ENCODE results near the gene TMEM270. TPM values are rescaled to one million over a fixed set of nuclear protein-coding genes. Genes with fewer than 3 reads are reported as not detected.

The TMEM270 gene
- total and polyA plus RNA-seq, 5 donors from 2014 or later: 0.34 TPM; not detected in 4

DNA sequence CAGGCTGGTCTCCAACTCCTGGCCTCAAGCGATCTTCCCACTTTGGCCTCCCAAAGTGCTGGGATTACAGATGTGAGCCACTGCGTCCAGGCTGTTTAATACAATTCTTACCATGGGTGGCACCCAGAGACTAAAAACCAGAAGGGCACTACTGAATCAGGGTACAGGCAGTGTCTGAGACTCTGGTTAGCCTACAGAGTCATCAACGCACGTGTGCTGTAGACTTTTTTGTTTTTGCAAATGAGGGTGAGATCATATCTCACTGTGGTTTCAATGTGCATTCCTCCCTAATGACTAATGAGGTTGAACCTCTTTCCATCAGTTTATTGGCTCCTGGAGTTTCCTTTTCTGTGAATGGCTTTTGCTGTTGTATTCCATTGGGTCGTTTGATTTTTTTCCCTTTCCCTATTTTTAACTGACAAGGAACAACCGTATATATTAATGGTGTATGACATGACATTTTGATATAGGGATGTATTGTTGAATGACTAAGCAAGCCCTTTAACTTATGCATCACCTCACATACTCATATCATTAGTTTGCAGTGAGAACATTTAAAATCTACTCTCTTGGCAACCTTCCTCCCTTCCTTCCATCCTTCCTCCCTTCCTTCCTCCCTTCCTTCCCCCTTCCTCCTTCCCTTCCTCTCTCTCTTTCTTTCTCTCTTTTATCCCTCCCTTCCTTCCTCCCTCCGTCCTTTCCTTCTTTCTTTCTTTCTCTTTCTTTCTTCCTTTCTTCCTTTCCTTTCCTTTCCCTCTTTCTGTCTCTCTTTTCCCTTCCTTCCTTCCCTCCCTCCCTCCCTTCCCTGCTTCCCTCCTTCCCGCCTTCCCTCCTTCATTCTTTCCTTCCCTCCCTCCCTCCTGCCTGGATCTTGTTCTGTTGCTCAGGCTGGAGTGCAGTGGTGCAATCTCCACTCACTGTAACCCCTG is 9.3 kb upstream of the TMEM270 start:
- H3K27me3 Mint-ChIP-seq: no peaks in the 10 kb centered on the region
- peak overlapping the region in 3 of 4 donors; percentile 47 to 60 (median 58) for H3K4me3 Mint-ChIP-seq
- Histone ChIP-seq H3K36me3 (ENCODE audit: control insufficient read depth, insufficient read depth, low read length) (no peaks in the 10 kb centered on the region), H3K4me3 (ENCODE audit: low read depth, low read length) (peak overlapping the region; percentile 42), H3K9me3 (ENCODE audit: control insufficient read depth in 2 of 2, low read length in 2 of 2) (no peaks in the 10 kb centered on the region), H3K4me1 (ENCODE audit: control insufficient read depth, insufficient read depth, low read length, poor library complexity, severe bottlenecking) (peaks cover 44% of the 10 kb centered on the region), H3K27ac (ENCODE audit: insufficient read depth, low read length, poor library complexity, severe bottlenecking) (peak overlapping the region; percentile 73), H3K27me3 (ENCODE audit: control insufficient read depth, insufficient read depth, low read length) (no peaks in the 10 kb centered on the region)
- no peaks in the 10 kb centered on the region for H3K36me3 Mint-ChIP-seq
- ATAC-seq (ENCODE audit: low read depth in 2 of 2) (peak; percentile 91 to 93), DNase-seq (peak; percentile 21 to 87 (median 64))
- peaks cover 5 to 40% (median 21%) of the 10 kb centered on the region in 4 donors for H3K4me1 Mint-ChIP-seq
- H3K9me3 Mint-ChIP-seq: no peaks in the 10 kb centered on the region
- peak overlapping the region; percentile 88 to 96 (median 92) for H3K27ac Mint-ChIP-seq

GRCh38 chr7:73852500-73852899 is 8.5 kb upstream of the TMEM270 start:
- H3K27ac Mint-ChIP-seq: no peak overlapping the region
- ATAC-seq (ENCODE audit: low read depth in 2 of 2): no peak

GRCh38 chr7:73856941-73857340 is 4.0 kb upstream of the TMEM270 start:
- Mint-ChIP-seq H3K4me3 (peak overlapping the region in 2 of 4 donors; percentile 51 to 60), H3K9me3 (peaks cover 0 to 2% (median 0%) of the 10 kb centered on the region in 7 donors), H3K4me1 (peaks cover 0 to 8% (median 3%) of the 10 kb centered on the region in 4 donors), H3K27me3 (no peaks in the 10 kb centered on the region), H3K36me3 (no peaks in the 10 kb centered on the region), H3K27ac (no peak overlapping the region)
- Histone ChIP-seq H3K9me3 (ENCODE audit: control insufficient read depth in 2 of 2, low read length in 2 of 2) (no peaks in the 10 kb centered on the region), H3K27ac (ENCODE audit: insufficient read depth, low read length, poor library complexity, severe bottlenecking) (no peak overlapping the region), H3K27me3 (ENCODE audit: control insufficient read depth, insufficient read depth, low read length) (no peaks in the 10 kb centered on the region), H3K4me1 (ENCODE audit: control insufficient read depth, insufficient read depth, low read length, poor library complexity, severe bottlenecking) (peaks cover 13% of the 10 kb centered on the region), H3K36me3 (ENCODE audit: control insufficient read depth, insufficient read depth, low read length) (no peaks in the 10 kb centered on the region), H3K4me3 (ENCODE audit: low read depth, low read length) (no peak overlapping the region)
- DNase-seq (no peak), ATAC-seq (ENCODE audit: low read depth in 2 of 2) (no peak)

More at GRCh38 chr7:73852500-73852899, 8.5 kb upstream of the TMEM270 start:
- H3K4me1 Mint-ChIP-seq: peaks cover 5 to 39% (median 21%) of the 10 kb centered on the region in 4 donors
- DNase-seq: no peak
- H3K27me3 Mint-ChIP-seq: no peaks in the 10 kb centered on the region
- peak overlapping the region in 1 of 4 donors; percentile 12 for H3K4me3 Mint-ChIP-seq
- H3K4me3 ChIP-seq (ENCODE audit: low read depth, low read length): no peak overlapping the region
- no peaks in the 10 kb centered on the region for H3K9me3 Mint-ChIP-seq
- H3K36me3 ChIP-seq (ENCODE audit: control insufficient read depth, insufficient read depth, low read length): no peaks in the 10 kb centered on the region
- H3K27ac ChIP-seq (ENCODE audit: insufficient read depth, low read length, poor library complexity, severe bottlenecking): no peak overlapping the region
- H3K4me1 ChIP-seq (ENCODE audit: control insufficient read depth, insufficient read depth, low read length, poor library complexity, severe bottlenecking): peaks cover 44% of the 10 kb centered on the region
- no peaks in the 10 kb centered on the region for H3K27me3 ChIP-seq (ENCODE audit: control insufficient read depth, insufficient read depth, low read length)
- no peaks in the 10 kb centered on the region for H3K9me3 ChIP-seq (ENCODE audit: control insufficient read depth in 2 of 2, low read length in 2 of 2)
- no peaks in the 10 kb centered on the region for H3K36me3 Mint-ChIP-seq

GRCh38 chr7:73858807-73859206 is 2.2 kb upstream of the TMEM270 start:
- no peak overlapping the region for H3K27ac Mint-ChIP-seq
- Histone ChIP-seq H3K36me3 (ENCODE audit: control insufficient read depth, insufficient read depth, low read length) (no peaks in the 10 kb centered on the region), H3K27me3 (ENCODE audit: control insufficient read depth, insufficient read depth, low read length) (no peaks in the 10 kb centered on the region), H3K4me1 (ENCODE audit: control insufficient read depth, insufficient read depth, low read length, poor library complexity, severe bottlenecking) (peaks cover 7% of the 10 kb centered on the region), H3K4me3 (ENCODE audit: low read depth, low read length) (no peak overlapping the region), H3K9me3 (ENCODE audit: control insufficient read depth in 2 of 2, low read length in 2 of 2) (no peaks in the 10 kb centered on the region), H3K27ac (ENCODE audit: insufficient read depth, low read length, poor library complexity, severe bottlenecking) (no peak overlapping the region)
- peaks cover 4% of the 10 kb centered on the region for H3K27me3 Mint-ChIP-seq
- no peak overlapping the region for H3K4me3 Mint-ChIP-seq
- H3K36me3 Mint-ChIP-seq: no peaks in the 10 kb centered on the region
- H3K9me3 Mint-ChIP-seq: peaks cover 0 to 2% (median 0%) of the 10 kb centered on the region in 7 donors
- DNase-seq: no peak
- no peak for ATAC-seq (ENCODE audit: low read depth in 2 of 2)
- no peaks in the 10 kb centered on the region for H3K4me1 Mint-ChIP-seq

DNA sequence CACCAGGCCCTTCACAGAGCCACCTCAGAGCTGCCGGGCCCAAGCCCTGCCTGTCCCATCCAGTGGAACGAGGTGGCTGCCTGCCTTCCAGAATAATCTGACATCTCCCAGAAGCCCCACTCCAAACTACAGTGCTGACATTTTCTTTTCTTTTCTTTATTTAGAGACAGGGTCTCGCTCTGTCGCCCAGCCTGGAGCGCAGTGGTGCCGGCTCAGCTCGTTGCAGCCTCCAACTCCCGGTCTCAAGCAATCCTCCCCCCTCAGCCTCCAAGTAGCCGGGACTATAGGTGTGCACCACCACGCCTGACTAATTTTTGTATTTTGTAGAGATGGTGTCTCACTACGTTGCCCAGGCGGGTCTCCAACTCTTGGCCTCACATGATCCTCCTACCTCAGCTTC is 346 bp downstream of the TMEM270 start:
- ATAC-seq (ENCODE audit: low read depth in 2 of 2): no peak
- no peaks in the 10 kb centered on the region for H3K36me3 ChIP-seq (ENCODE audit: control insufficient read depth, insufficient read depth, low read length)
- no peak overlapping the region for H3K4me3 ChIP-seq (ENCODE audit: low read depth, low read length)
- Mint-ChIP-seq H3K36me3 (no peaks in the 10 kb centered on the region), H3K9me3 (peaks cover 0 to 2% (median 0%) of the 10 kb centered on the region in 7 donors), H3K4me1 (no peaks in the 10 kb centered on the region), H3K4me3 (no peak overlapping the region), H3K27me3 (peaks cover 4% of the 10 kb centered on the region), H3K27ac (no peak overlapping the region)
- H3K4me1 ChIP-seq (ENCODE audit: control insufficient read depth, insufficient read depth, low read length, poor library complexity, severe bottlenecking): no peaks in the 10 kb centered on the region
- H3K27ac ChIP-seq (ENCODE audit: insufficient read depth, low read length, poor library complexity, severe bottlenecking): no peak overlapping the region
- H3K9me3 ChIP-seq (ENCODE audit: control insufficient read depth in 2 of 2, low read length in 2 of 2): no peaks in the 10 kb centered on the region
- DNase-seq: no peak
- H3K27me3 ChIP-seq (ENCODE audit: control insufficient read depth, insufficient read depth, low read length): no peaks in the 10 kb centered on the region

DNA sequence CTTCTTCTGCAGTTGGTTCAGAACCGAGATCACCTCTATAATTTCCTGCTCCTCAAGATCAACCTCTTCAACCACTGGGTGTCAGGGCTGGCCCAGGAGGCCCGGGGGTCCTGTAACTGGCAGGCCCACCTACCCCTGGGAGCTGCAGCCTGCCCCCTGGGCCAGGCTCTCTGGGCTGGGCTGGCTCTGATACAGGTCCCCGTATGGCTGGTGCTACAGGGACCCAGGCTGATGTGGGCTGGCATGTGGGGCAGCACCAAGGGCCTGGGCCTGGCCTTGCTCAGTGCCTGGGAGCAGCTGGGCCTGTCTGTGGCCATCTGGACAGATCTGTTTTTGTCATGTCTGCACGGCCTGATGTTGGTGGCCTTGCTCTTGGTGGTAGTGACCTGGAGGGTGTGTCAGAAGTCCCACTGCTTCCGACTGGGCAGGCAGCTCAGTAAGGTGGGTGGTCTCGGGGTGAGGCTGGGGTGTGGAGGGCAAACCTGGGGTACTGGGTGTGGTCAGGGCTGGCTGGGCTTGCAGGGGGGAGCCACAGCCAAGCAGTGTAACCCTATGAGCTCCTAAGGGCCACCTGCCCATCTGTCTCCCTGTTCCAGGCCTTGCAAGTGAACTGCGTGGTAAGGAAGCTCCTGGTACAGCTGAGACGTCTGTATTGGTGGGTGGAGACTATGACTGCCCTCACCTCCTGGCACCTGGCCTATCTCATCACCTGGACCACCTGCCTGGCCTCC is 4.2 kb downstream of the TMEM270 start:
- peaks cover 0 to 2% (median 0%) of the 10 kb centered on the region in 7 donors for H3K9me3 Mint-ChIP-seq
- ATAC-seq (ENCODE audit: low read depth in 2 of 2): no peak

DNA sequence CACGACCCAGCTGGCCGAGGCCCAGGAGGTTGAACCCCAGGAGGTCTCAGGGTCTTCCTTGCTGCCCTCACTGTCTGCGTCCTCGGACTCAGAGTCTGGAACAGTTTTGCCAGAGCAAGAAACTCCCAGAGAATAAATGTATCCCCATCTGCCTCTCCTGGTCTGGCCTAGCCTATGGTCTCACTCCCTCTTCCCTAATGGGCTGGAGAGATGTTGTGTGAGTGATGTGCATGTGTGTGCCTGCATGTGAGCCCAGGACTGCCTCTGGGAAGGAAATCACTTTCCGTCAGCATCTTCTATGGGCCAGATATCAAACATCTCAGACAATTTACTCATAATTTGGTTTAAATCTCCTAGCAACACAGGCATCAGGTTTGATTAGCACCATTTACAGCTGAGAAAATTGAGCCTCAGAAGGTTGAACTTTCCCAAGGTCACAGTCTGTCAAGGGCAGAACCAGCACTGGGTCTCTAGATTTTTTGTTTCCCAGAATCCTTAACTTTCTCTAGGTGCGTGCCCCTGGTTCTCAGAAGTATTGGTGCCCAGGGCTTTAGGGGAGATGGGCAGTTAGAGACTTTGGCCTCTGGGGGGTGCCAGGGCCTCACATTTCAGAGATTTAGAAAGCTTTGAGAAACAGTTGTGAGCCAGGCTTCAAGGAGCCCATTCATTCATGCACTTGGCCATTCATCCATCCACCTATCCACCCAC is 4.9 kb downstream of the TMEM270 start:
- Mint-ChIP-seq H3K4me1 (no peaks in the 10 kb centered on the region), H3K9me3 (peaks cover 0 to 2% (median 0%) of the 10 kb centered on the region in 7 donors), H3K36me3 (no peaks in the 10 kb centered on the region), H3K27ac (no peak overlapping the region), H3K27me3 (peaks cover 4% of the 10 kb centered on the region), H3K4me3 (no peak overlapping the region)
- no peak for DNase-seq
- ATAC-seq (ENCODE audit: low read depth in 2 of 2): no peak
- Histone ChIP-seq H3K36me3 (ENCODE audit: control insufficient read depth, insufficient read depth, low read length) (no peaks in the 10 kb centered on the region), H3K4me3 (ENCODE audit: low read depth, low read length) (no peak overlapping the region), H3K27me3 (ENCODE audit: control insufficient read depth, insufficient read depth, low read length) (no peaks in the 10 kb centered on the region), H3K27ac (ENCODE audit: insufficient read depth, low read length, poor library complexity, severe bottlenecking) (no peak overlapping the region), H3K9me3 (ENCODE audit: control insufficient read depth in 2 of 2, low read length in 2 of 2) (no peaks in the 10 kb centered on the region), H3K4me1 (ENCODE audit: control insufficient read depth, insufficient read depth, low read length, poor library complexity, severe bottlenecking) (no peaks in the 10 kb centered on the region)

More for the DNA sequence above, 4.2 kb downstream of the TMEM270 start:
- no peaks in the 10 kb centered on the region for H3K36me3 Mint-ChIP-seq
- H3K4me3 Mint-ChIP-seq: no peak overlapping the region
- H3K9me3 ChIP-seq (ENCODE audit: control insufficient read depth in 2 of 2, low read length in 2 of 2): no peaks in the 10 kb centered on the region
- no peak overlapping the region for H3K4me3 ChIP-seq (ENCODE audit: low read depth, low read length)
- no peaks in the 10 kb centered on the region for H3K36me3 ChIP-seq (ENCODE audit: control insufficient read depth, insufficient read depth, low read length)
- no peaks in the 10 kb centered on the region for H3K4me1 ChIP-seq (ENCODE audit: control insufficient read depth, insufficient read depth, low read length, poor library complexity, severe bottlenecking)
- no peak overlapping the region for H3K27ac ChIP-seq (ENCODE audit: insufficient read depth, low read length, poor library complexity, severe bottlenecking)
- H3K27me3 Mint-ChIP-seq: peaks cover 4% of the 10 kb centered on the region
- no peaks in the 10 kb centered on the region for H3K27me3 ChIP-seq (ENCODE audit: control insufficient read depth, insufficient read depth, low read length)
- no peak for DNase-seq
- H3K4me1 Mint-ChIP-seq: no peaks in the 10 kb centered on the region
- no peak overlapping the region for H3K27ac Mint-ChIP-seq
